DND-41 (cell line): ENCODE results near the gene DENND1C.
A peak's percentile ranks its signal among the peaks of the same experiment; 100 is the strongest.

Experiments
- ATAC-seq: fragments of 200-7000 bp; cut with Tn5 transposase; 3 replicates; pipeline ENCODE4 v1.9.1; 2021; ENCODE audit warnings: low read depth; ENCODE audit not compliant: insufficient read depth
- DNase-seq: peaks from one replicate; pipeline ENCODE4 v3.0.0-alpha.2; 2020
- H2AFZ ChIP-seq: 2 replicates; pipeline ENCODE4 v1.6.0; 2012; ENCODE audit warnings: low read depth, low read length
- H3K27ac ChIP-seq: 2 replicates; pipeline ENCODE4 v1.5.1; 2012; ENCODE audit warnings: low read length, inconsistent platforms
- H3K27me3 ChIP-seq: fragments of 200-600 bp; sonication (generic); 2 replicates; pipeline ENCODE4 v1.6.0; 2012; ENCODE audit warnings: low read length, mild to moderate bottlenecking, inconsistent platforms; ENCODE audit not compliant: insufficient read depth, poor library complexity
- H3K36me3 ChIP-seq: 2 replicates; pipeline ENCODE4 v1.5.1; 2012; ENCODE audit warnings: low read length, inconsistent platforms; ENCODE audit not compliant: insufficient read depth
- H3K4me1 ChIP-seq: 2 replicates; pipeline ENCODE4 v1.5.1; 2012; ENCODE audit warnings: mild to moderate bottlenecking, low read length; ENCODE audit not compliant: insufficient read depth
- H3K4me2 ChIP-seq: 2 replicates; pipeline ENCODE4 v1.6.0; 2012; ENCODE audit warnings: mild to moderate bottlenecking, moderate library complexity, low read length, inconsistent platforms; ENCODE audit not compliant: insufficient read depth
- H3K4me3 ChIP-seq, 2 experiments: fragments of 200-600 bp in 1 of 2; shearing (Covaris generic) in 1 of 2; 2 replicates each; pipeline ENCODE4 v1.5.1; 2012 to 2016; ENCODE audit warnings: inconsistent platforms in 2 of 2, low read length in 2 of 2, mild to moderate bottlenecking in 2 of 2, low read depth in 1 of 2, moderate library complexity in 1 of 2
- H3K79me2 ChIP-seq: 2 replicates; pipeline ENCODE4 v1.6.0; 2012; ENCODE audit warnings: low read length, inconsistent platforms; ENCODE audit not compliant: insufficient read depth
- H3K9ac ChIP-seq: 2 replicates; pipeline ENCODE4 v1.6.0; 2012; ENCODE audit warnings: low read depth, mild to moderate bottlenecking, inconsistent platforms, low read length, moderate library complexity
- H3K9me3 ChIP-seq: 2 replicates; pipeline ENCODE4 v1.5.1; 2012; ENCODE audit warnings: low read length, moderate library complexity, mild to moderate bottlenecking, inconsistent platforms; ENCODE audit not compliant: insufficient read depth, severe bottlenecking
- H4K20me1 ChIP-seq: 2 replicates; pipeline ENCODE4 v1.6.0; 2012; ENCODE audit warnings: low read length; ENCODE audit not compliant: insufficient read depth
- CTCF ChIP-seq: IDR thresholded peaks from 2 replicates; pipeline ENCODE4 v1.5.1; 2012; ENCODE audit warnings: borderline replicate concordance, low read length, moderate library complexity, mild to moderate bottlenecking; ENCODE audit not compliant: poor library complexity, severe bottlenecking; ENCODE audit errors: extremely low read depth
- EZH2 ChIP-seq: IDR thresholded peaks from 3 replicates; pipeline ENCODE4 v1.6.1; 2012; ENCODE audit warnings: borderline replicate concordance, low read depth, mild to moderate bottlenecking, moderate library complexity, low read length, inconsistent platforms; ENCODE audit not compliant: severe bottlenecking

DENND1C gene

GRCh38 chr19:6460099-6460884, 21.3 kb downstream of the DENND1C start:
- Histone ChIP-seq H3K9me3 (no peaks in the 10 kb centered on the region), H3K4me3 (peak overlapping the region; percentile 75 to 100; a peak in 3 of 4 replicates), H4K20me1 (no peaks in the 10 kb centered on the region), H3K9ac (peak overlapping the region; percentile 71), H3K79me2 (peaks cover 4% of the 10 kb centered on the region; the same call in 1 of the 2 replicates), H3K27ac (peak overlapping the region; percentile 89), H2AFZ (peak overlapping the region; percentile 99), H3K4me1 (peaks cover 25% of the 10 kb centered on the region), H3K27me3 (no peaks in the 10 kb centered on the region), H3K36me3 (peaks cover 8% of the 10 kb centered on the region), H3K4me2 (peak overlapping the region; percentile 100)
- TF ChIP-seq EZH2 (no peak), CTCF (peak; percentile 79)
- DNase-seq: peak; percentile 99
- peak; percentile 88 for ATAC-seq

DNA sequence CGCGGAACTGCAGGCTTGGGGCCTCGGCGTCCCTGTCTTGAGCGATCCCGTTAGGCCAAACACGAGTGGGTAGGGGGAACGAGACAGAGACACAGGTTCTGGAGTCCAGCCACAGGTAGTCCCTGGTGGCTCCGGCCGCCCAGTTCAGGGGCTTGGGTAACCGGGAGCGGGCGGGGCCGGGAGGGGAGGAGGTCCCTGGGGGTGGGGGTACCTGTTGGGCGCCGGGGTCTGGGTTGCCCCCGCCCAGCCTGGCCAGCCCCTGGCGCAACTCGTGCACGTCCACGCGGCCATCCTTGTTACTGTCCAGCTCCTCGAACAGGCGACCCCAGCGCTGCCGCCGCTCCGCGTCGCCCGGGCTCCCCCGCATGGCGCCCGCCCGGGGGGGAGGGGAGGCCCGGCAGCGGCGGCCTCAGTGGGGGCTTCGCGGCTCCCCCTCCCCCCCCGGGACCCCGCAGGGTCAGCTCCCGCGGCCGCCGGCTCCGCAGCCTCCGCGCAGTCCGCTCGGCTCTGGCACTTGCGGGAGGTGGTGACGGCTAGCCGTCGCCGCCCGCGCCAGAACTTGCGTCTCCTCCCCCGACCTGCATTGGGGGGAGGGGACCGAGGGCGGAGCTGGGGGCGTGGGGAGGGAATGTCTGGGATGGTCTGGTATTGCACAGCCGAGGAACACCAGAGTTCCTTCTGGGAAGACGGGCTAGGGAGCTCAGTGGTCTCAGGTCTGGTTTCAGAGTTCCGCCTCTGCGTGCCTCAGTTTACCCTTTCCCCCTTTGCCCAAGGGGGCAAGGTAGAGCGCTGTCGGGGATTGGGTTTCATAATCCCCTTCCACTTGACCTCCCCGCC, 22.1 kb downstream of the DENND1C start, which contains the start of gene SLC25A23:
Gene SLC25A23, minus strand, starts transcription at position 531 of the 837 bp plus-strand sequence. Its CDS starts 164 bp downstream, at position 367.
- peaks cover 4% of the 10 kb centered on the region; the same call in 1 of the 2 replicates for H3K79me2 ChIP-seq
- H3K9me3 ChIP-seq: peaks cover 6% of the 10 kb centered on the region
- peak within 1 kb of the TSS; percentile 100 for H3K4me2 ChIP-seq
- H3K27ac ChIP-seq: peak within 1 kb of the TSS; percentile 89
- H3K4me1 ChIP-seq: peaks cover 25% of the 10 kb centered on the region
- peaks cover 16% of the 10 kb centered on the region for H3K36me3 ChIP-seq
- H4K20me1 ChIP-seq: no peaks in the 10 kb centered on the region
- no peaks in the 10 kb centered on the region for H3K27me3 ChIP-seq
- ATAC-seq: peak; percentile 62
- DNase-seq: peak; percentile 82
- no peak for TF ChIP-seq CTCF
- no peak for TF ChIP-seq EZH2
- peak within 1 kb of the TSS; percentile 75 to 100; a peak in 3 of 4 replicates for H3K4me3 ChIP-seq
- H3K9ac ChIP-seq: peak within 1 kb of the TSS; percentile 71
- peak within 1 kb of the TSS; percentile 99 for H2AFZ ChIP-seq

DNA sequence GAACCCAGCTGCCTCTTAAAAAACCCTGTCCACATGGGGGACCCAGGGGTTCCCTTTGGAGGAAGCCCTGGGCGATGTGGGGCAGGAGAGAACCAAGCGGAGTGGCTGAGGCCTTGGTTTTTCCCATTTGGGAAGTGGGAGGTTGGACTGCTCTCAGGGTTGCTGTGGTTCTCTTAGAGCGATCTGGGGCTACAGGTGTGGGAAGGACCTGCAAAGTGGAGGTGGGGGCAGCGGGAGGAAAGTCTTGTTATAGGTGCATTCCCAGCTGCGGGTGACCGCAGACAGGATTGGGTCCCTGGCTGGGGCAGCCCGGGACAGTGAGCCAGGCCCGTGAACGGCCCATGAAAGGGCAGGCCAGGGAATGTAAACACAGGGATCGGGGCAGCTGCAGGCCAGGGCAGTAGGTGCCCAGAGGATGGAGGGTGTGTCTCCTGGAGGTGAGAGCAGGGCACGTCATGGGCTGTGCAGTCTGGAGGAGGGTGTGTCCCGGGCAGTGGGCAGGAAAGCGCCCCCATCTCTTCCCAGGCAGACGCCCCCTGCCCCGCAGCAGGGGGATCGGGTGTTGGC, 22.8 kb downstream of the DENND1C start:
- no peak for DNase-seq
- H3K4me2 ChIP-seq: peak overlapping the region; percentile 100
- ATAC-seq: no peak
- H3K9me3 ChIP-seq: peaks cover 13% of the 10 kb centered on the region
- peaks cover 23% of the 10 kb centered on the region for H3K36me3 ChIP-seq
- H3K79me2 ChIP-seq: peaks cover 4% of the 10 kb centered on the region; the same call in 1 of the 2 replicates
- peak overlapping the region; percentile 87 for H3K27ac ChIP-seq
- H4K20me1 ChIP-seq: no peaks in the 10 kb centered on the region
- peaks cover 25% of the 10 kb centered on the region for H3K4me1 ChIP-seq
- no peak for TF ChIP-seq CTCF
- no peak for TF ChIP-seq EZH2
- H3K27me3 ChIP-seq: no peaks in the 10 kb centered on the region
- peak overlapping the region; percentile 75 to 100; a peak in 3 of 4 replicates for H3K4me3 ChIP-seq
- H2AFZ ChIP-seq: peak overlapping the region; percentile 99; the same call in 1 of the 2 replicates
- H3K9ac ChIP-seq: peak overlapping the region; percentile 71
